Measurements from ENCODE around the gene TAGLN. TPM values are rescaled to one million over a fixed set of nuclear protein-coding genes. Genes with fewer than 3 reads are reported as not detected.

Gene TAGLN
- total and polyA plus RNA-seq, 2 of the 8 experiments (the other 6 are each of a cell fraction or from before 2014, with no cell fraction given) = 140 to 300 TPM

DNA sequence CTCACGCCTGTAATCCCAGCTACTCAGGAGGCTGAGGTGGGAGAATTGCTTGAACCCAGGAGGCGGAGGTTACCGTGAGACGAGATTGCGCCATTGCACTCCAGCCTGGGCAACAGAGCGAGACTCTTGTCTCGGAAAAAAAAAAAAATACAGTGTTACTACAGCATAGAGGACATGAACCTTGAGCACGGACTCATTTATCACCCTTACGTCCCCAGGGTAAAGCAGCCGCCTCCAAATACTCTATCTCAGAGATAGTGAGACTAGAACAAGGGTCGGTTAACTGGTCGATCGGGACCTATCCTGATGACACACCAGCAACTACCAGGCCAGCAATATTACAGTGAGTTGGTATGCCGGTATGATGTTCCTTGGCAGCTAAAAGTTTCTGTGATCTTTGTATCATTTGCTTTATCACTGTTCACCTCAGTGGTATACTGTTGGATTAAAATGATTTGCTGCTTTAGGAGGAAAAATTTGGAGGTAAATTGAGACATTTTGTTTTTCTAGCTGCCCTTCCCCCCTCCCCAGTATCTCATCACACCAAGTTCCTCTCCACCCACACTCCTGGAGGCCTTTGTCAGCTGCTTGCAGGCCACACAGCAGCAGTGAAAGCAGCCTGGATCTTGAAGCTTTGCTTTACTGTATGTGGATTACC, 27.6 kb upstream of the TAGLN start:
- H3K23ac ChIP-seq (ENCODE audit: insufficient read length) = no peak overlapping the region
- no peak overlapping the region for H3K4me2 ChIP-seq (ENCODE audit: insufficient read depth in 1 of 2, low read depth in 2 of 2, low read length in 2 of 2)
- no peak overlapping the region for H2BK15ac ChIP-seq (ENCODE audit: low read length)
- no peak overlapping the region for H2BK5ac ChIP-seq (ENCODE audit: low read depth, low read length)
- H3K23me2 ChIP-seq (ENCODE audit: low read depth, low read length) = no peaks in the 10 kb centered on the region
- H4K5ac ChIP-seq (ENCODE audit: insufficient read length, low read depth, low read length) = no peak overlapping the region
- H2AK5ac ChIP-seq (ENCODE audit: low read depth, low read length) = no peak overlapping the region
- peaks cover 6 to 42% (median 22%) of the 10 kb centered on the region in 4 experiments; a peak in 6 of 8 replicates for H3K36me3 ChIP-seq (ENCODE audit: control insufficient read depth in 2 of 4, insufficient read depth in 4 of 4, low read length in 3 of 4)
- H3K4me1 ChIP-seq (replicated peaks in 1 of 4; ENCODE audit: control insufficient read depth in 3 of 4, insufficient read depth in 4 of 4, low read length in 3 of 4) = no peaks in the 10 kb centered on the region
- ChIA-PET POLR2A (ENCODE audit: partially characterized antibody) (interaction anchor here (0.5 to 4.3 kb wide), 9 partner anchors 10 to 705 kb away, joined by 3 to 35 read pairs (median 4); partner anchors contain the start of genes FXYD6, PAFAH1B2 and PCSK7), CTCF (ENCODE audit: partially characterized antibody) (interaction anchor here (0.5 to 2.8 kb wide), 9 partner anchors 10 to 161 kb away, joined by 3 to 24 read pairs (median 3); partner anchors contain the start of gene PAFAH1B2)
- no peaks in the 10 kb centered on the region for H3K9me3 ChIP-seq (ENCODE audit: insufficient read depth in 2 of 2, low read depth in 1 of 2, low read length in 1 of 2)
- peaks cover 0 to 3% of the 10 kb centered on the region in 2 experiments for H4K20me1 ChIP-seq (replicated peaks in 1 of 2; ENCODE audit: control insufficient read depth in 1 of 2, insufficient read depth in 2 of 2, low read length in 2 of 2)
- no peak overlapping the region for H3K4me3 ChIP-seq (ENCODE audit: extremely low read depth in 1 of 4, insufficient read depth in 2 of 4, low read depth in 3 of 4, low read length in 4 of 4)
- H4K91ac ChIP-seq (replicated peaks; ENCODE audit: insufficient read length, low read length) = no peak overlapping the region
- no peak overlapping the region for H3K9ac ChIP-seq (replicated peaks in 1 of 4; ENCODE audit: extremely low read depth in 1 of 4, low read depth in 3 of 4, low read length in 3 of 4)
- H3K56ac ChIP-seq (replicated peaks; ENCODE audit: insufficient read length, low read depth, low read length) = no peak overlapping the region
- no peak overlapping the region for H3K4ac ChIP-seq (replicated peaks; ENCODE audit: insufficient read length, low read depth, low read length)
- H3K27ac ChIP-seq (ENCODE audit: low read depth, low read length) = no peak overlapping the region
- no peaks in the 10 kb centered on the region; the same call in 1 of the 2 replicates for H3K79me1 ChIP-seq (ENCODE audit: low read depth, low read length)
- WGBS, 2 experiments (ENCODE audit: extremely low coverage in 1 of 2, insufficient coverage in 1 of 2, insufficient read length in 1 of 2, insufficient replicate concordance in 2 of 2, low coverage in 1 of 2, low lambda C conversion rate in 2 of 2, missing lambda C conversion rate in 1 of 2) = 90% methylated on average over 14 of the region's 14 CpGs; no CpG with 5 or more reads in 1 of the 2 experiments
- no peaks in the 10 kb centered on the region for H3K79me2 ChIP-seq (ENCODE audit: control insufficient read depth in 1 of 2, insufficient read depth in 2 of 2, low read length in 2 of 2)
- H2AFZ ChIP-seq (ENCODE audit: low read length) = no peak overlapping the region
- FAIRE-seq (no peak), DNase-seq (ENCODE audit: low read depth in 1 of 2, low spot score in 2 of 2) (no peak)
- H2BK120ac ChIP-seq (replicated peaks; ENCODE audit: low read depth, low read length) = no peak overlapping the region
- H3K18ac ChIP-seq (ENCODE audit: extremely low read depth, low read length) = no peak overlapping the region
- H2BK12ac ChIP-seq (ENCODE audit: low read depth, low read length) = no peak overlapping the region
- H3K27me3 ChIP-seq (replicated peaks in 1 of 4; ENCODE audit: control insufficient read depth in 3 of 4, extremely low read depth in 1 of 4, insufficient read depth in 3 of 4, low read length in 3 of 4) = no peaks in the 10 kb centered on the region
- H3K14ac ChIP-seq (ENCODE audit: insufficient read length) = no peak overlapping the region
- no peak overlapping the region for H4K8ac ChIP-seq (ENCODE audit: extremely low read depth, insufficient read depth, low read length)
- H2BK20ac ChIP-seq (ENCODE audit: low read length) = no peak overlapping the region
- TF ChIP-seq, protein P1, sequence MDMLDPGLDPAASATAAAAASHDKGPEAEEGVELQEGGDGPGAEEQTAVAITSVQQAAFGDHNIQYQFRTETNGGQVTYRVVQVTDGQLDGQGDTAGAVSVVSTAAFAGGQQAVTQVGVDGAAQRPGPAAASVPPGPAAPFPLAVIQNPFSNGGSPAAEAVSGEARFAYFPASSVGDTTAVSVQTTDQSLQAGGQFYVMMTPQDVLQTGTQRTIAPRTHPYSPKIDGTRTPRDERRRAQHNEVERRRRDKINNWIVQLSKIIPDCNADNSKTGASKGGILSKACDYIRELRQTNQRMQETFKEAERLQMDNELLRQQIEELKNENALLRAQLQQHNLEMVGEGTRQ (IDR thresholded peaks at IDR 0.05; ENCODE audit: low read length) = no peak
- TF ChIP-seq BCL11A (IDR thresholded peaks at IDR 0.05; ENCODE audit: low read depth in 2 of 2, low read length in 2 of 2) = no peak
- peak in 1 of 2 experiments; percentile 36; a peak in 1 of 3 replicates for TF ChIP-seq POLR2A (IDR thresholded peaks at IDR 0.05; ENCODE audit: control extremely low read depth in 1 of 2, low read depth in 2 of 2, low read length in 2 of 2)
- no peak for TF ChIP-seq EGR1 (IDR thresholded peaks at IDR 0.05; ENCODE audit: borderline replicate concordance, low read depth, low read length)
- no peak for TF ChIP-seq NANOG (IDR thresholded peaks at IDR 0.05; ENCODE audit: insufficient read depth, low read depth, low read length, poor library complexity, severe bottlenecking)
- no peak for TF ChIP-seq RBBP5 (IDR thresholded peaks at IDR 0.05; ENCODE audit: borderline replicate concordance, low read depth, low read length)
- TF ChIP-seq CEBPB (IDR thresholded peaks at IDR 0.05; ENCODE audit: low read depth, low read length) = 0 out of 2 replicates have a peak, but pooled peaks have one; percentile 5
- TF ChIP-seq, protein P2, sequence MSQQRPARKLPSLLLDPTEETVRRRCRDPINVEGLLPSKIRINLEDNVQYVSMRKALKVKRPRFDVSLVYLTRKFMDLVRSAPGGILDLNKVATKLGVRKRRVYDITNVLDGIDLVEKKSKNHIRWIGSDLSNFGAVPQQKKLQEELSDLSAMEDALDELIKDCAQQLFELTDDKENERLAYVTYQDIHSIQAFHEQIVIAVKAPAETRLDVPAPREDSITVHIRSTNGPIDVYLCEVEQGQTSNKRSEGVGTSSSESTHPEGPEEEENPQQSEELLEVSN (IDR thresholded peaks at IDR 0.05) = no peak
- TF ChIP-seq SP4 (IDR thresholded peaks at IDR 0.05; ENCODE audit: low read length) = no peak
- TF ChIP-seq SAP30 (IDR thresholded peaks at IDR 0.05; ENCODE audit: insufficient read depth, insufficient replicate concordance, low read length) = no peak
